Caco-2 (cell line): ENCODE measurements around the gene TAS1R3. TPM values are rescaled to one million over a fixed set of nuclear protein-coding genes. Genes with fewer than 3 reads are reported as not detected.

Experiments used
- BruUV-seq: library from RNA; stranded (reverse); fragments of 400-500 nt; replicated peaks from 2 replicates; lab custom pipeline; 2021; lab: Mats Ljungman, UMichigan
- CTCF ChIA-PET: fragments of 300-600 bp; sonication (Branson Sonifier 250); formaldehyde crosslinking; loops from one replicate; lab custom pipeline; 2022; ENCODE audit warnings: antibody characterized with exemption; lab: Charles Lee
- POLR2A ChIA-PET: fragments of 300-600 bp; sonication (Branson Sonifier 250); formaldehyde crosslinking; loops from one replicate; lab custom pipeline; 2022; ENCODE audit warnings: antibody characterized with exemption; lab: Charles Lee
- DNase-seq, 2 experiments: peaks; one replicate each; pipeline versions ENCODE4 v3.0.0 to v3.0.0-alpha.2; 2020 to 2022
- H3K27me3 ChIP-seq: replicated peaks from 2 replicates; pipeline ENCODE4 v1.6.0; 2011; ENCODE audit warnings: low read length; ENCODE audit not compliant: control insufficient read depth, insufficient read depth
- H3K36me3 ChIP-seq: 2 replicates; pipeline ENCODE4 v1.5.1; 2011; ENCODE audit warnings: low read length; ENCODE audit not compliant: control insufficient read depth, insufficient read depth
- H3K4me1 ChIP-seq: fragments of 250-450 bp; sonication (Bioruptor Pico); 2 replicates; pipeline ENCODE4 v1.5.1; 2020; ENCODE audit warnings: mild to moderate bottlenecking
- H3K4me3 ChIP-seq: 2 replicates; pipeline ENCODE4 v1.5.1; 2011; ENCODE audit warnings: low read depth, mild to moderate bottlenecking, control low read depth, low read length
- H3K9me3 ChIP-seq: fragments of 250-450 bp; sonication (Bioruptor Pico); 2 replicates; pipeline ENCODE4 v1.5.1; 2020; ENCODE audit warnings: mild to moderate bottlenecking, moderate library complexity
- H3K27ac Mint-ChIP-seq: one replicate; pipeline ENCODE4 v1.8.0; 2022; ENCODE audit warnings: mixed read lengths; ENCODE audit not compliant: unreplicated experiment
- H3K27me3 Mint-ChIP-seq: one replicate; pipeline ENCODE4 v1.8.0; 2022; ENCODE audit warnings: mixed read lengths; ENCODE audit not compliant: insufficient read depth, unreplicated experiment
- H3K36me3 Mint-ChIP-seq: one replicate; pipeline ENCODE4 v1.8.0; 2022; ENCODE audit warnings: mild to moderate bottlenecking, mixed read lengths; ENCODE audit not compliant: insufficient read depth, unreplicated experiment
- H3K4me1 Mint-ChIP-seq: one replicate; pipeline ENCODE4 v1.8.0; 2022; ENCODE audit warnings: low read depth, mixed read lengths; ENCODE audit not compliant: unreplicated experiment
- H3K4me3 Mint-ChIP-seq: one replicate; pipeline ENCODE4 v1.8.0; 2022; ENCODE audit warnings: mild to moderate bottlenecking, moderate library complexity, mixed read lengths; ENCODE audit not compliant: unreplicated experiment
- H3K9me3 Mint-ChIP-seq: one replicate; pipeline ENCODE4 v1.8.0; 2022; ENCODE audit warnings: mixed read lengths; ENCODE audit not compliant: unreplicated experiment
- intact Hi-C: fragments of 100-400 bp; cut with micrococcal nuclease; formaldehyde crosslinking; loops from one replicate; pipeline ENCODE4 v1.10.0; 2022; ENCODE audit not compliant: unreplicated experiment
- total RNA-seq: library from RNA; stranded (reverse); gene quantifications from 2 replicates; pipeline ENCODE4 v1.2.3, GENCODE V29; 2022
- TF ChIP-seq, protein P1 (sequence below), 2 experiments: fragments of 200-600 bp in 1 of 2; IDR thresholded peaks; 1 replicate in 1 of 2; 2 replicates in 1 of 2; pipeline versions ENCODE4 v1.5.1 to v1.8.0; 2011 to 2022; ENCODE audit warnings: antibody characterized with exemption in 1 of 2, control low read depth in 1 of 2, inconsistent platforms in 1 of 2, low read depth in 1 of 2, low read length in 1 of 2, mild to moderate bottlenecking in 1 of 2, moderate library complexity in 1 of 2; ENCODE audit not compliant: insufficient read depth in 1 of 2, severe bottlenecking in 1 of 2, unreplicated experiment in 1 of 2

TAS1R3 gene
- total RNA-seq, 1 experiment from 2014 or later: 0.29 TPM

DNA sequence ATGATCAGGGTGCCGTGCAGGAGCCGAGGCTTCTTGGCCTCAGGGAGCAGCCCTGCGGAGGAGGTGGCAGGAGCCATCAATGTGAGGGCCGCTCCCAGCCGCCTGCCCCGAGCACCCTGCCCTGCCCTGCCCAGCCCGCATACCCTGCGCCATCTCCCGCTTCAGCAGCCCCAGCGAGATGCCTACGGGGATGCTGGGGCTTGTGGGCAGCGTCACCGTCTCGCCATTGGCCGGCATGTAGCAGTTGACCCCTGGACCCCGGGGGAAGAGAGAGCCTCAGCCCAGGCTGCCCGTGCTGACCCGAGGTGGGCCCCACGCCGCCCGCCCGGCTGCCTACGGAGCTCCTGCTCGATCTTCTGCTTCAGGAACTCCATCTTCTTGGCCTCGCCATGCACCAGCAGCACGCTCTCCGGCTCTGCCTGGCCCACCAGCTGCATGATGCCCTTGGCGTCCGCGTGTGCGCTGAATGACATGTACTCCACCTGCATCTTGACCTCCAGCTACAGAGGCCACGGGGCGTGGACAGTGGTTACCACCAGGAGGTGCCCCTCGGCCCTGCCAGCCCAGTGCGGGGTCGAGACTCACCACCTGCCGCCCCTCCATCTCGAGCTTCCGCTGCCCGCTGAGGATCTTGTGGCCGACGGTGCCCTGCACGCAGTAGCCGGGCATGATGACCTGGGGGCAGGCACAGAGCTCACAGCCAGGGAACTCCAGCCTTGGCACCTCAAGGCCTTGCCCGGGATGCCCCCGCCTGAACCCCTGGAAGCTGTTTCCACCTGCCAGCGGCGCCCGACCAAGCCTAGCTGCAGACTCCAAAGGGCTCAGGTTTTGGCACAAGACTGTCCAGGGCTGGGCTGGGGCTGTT, 18.4 kb upstream of the TAS1R3 start:
- H3K4me1 Mint-ChIP-seq: peaks cover 6% of the 10 kb centered on the region
- H3K9me3 ChIP-seq: no peaks in the 10 kb centered on the region
- no peak for DNase-seq
- TF ChIP-seq, protein P1, sequence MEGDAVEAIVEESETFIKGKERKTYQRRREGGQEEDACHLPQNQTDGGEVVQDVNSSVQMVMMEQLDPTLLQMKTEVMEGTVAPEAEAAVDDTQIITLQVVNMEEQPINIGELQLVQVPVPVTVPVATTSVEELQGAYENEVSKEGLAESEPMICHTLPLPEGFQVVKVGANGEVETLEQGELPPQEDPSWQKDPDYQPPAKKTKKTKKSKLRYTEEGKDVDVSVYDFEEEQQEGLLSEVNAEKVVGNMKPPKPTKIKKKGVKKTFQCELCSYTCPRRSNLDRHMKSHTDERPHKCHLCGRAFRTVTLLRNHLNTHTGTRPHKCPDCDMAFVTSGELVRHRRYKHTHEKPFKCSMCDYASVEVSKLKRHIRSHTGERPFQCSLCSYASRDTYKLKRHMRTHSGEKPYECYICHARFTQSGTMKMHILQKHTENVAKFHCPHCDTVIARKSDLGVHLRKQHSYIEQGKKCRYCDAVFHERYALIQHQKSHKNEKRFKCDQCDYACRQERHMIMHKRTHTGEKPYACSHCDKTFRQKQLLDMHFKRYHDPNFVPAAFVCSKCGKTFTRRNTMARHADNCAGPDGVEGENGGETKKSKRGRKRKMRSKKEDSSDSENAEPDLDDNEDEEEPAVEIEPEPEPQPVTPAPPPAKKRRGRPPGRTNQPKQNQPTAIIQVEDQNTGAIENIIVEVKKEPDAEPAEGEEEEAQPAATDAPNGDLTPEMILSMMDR (IDR thresholded peaks at IDR 0.05; ENCODE audit: insufficient read depth in 1 of 2, low read depth in 1 of 2, low read length in 1 of 2, severe bottlenecking in 1 of 2, unreplicated experiment in 1 of 2): no peak
- H3K4me3 Mint-ChIP-seq: no peak overlapping the region
- no TSS peak for BruUV-seq
- peaks cover 10% of the 10 kb centered on the region for H3K4me1 ChIP-seq
- no peaks in the 10 kb centered on the region for H3K27me3 Mint-ChIP-seq
- no peak overlapping the region for H3K4me3 ChIP-seq
- POLR2A ChIA-PET: no interaction called here
- peaks cover 69% of the 10 kb centered on the region for H3K36me3 Mint-ChIP-seq
- no peaks in the 10 kb centered on the region; the same call in 1 of the 2 replicates for H3K36me3 ChIP-seq
- H3K9me3 Mint-ChIP-seq: no peaks in the 10 kb centered on the region
- CTCF ChIA-PET: no interaction called here
- intact Hi-C loops: no loop called here
- no peaks in the 10 kb centered on the region for H3K27me3 ChIP-seq
- H3K27ac Mint-ChIP-seq: no peak overlapping the region

DNA sequence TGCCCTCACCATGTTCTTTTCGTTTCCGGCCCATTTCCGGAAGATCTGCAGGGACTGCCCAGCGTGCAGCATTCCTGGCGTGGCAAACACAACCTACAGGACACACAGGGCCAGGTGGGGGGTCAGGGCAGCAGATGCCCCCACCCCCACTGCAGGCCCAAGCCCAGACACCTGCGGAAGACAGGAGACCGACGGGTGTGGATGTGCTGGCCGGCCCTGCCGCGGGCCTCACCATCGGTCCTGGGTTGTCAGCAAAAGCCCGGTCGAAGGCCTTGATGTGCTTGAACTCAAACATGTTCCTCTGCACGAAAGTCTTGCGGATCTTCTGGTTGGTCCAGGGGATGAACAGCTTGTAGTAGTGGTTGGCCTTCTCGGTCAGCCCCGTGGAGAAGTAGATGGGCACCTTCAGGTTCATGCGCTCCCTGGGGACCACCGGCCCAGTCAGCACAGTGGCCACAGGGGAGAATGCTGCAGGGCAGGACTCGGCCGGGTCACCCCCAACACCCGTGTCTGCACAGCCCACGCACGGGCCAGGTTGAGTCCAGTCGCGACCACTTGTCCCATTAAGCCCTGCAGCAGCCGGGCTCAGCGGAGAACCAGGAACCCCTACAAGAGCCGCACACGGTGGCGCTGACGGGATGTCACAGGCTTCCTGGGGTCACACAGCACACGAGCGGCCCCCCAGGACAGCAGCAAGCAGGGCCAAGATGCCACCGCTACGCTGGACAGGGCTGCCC, 17.4 kb upstream of the TAS1R3 start:
- Mint-ChIP-seq H3K4me1 (peaks cover 6% of the 10 kb centered on the region), H3K27me3 (no peaks in the 10 kb centered on the region), H3K9me3 (no peaks in the 10 kb centered on the region), H3K4me3 (no peak overlapping the region), H3K27ac (no peak overlapping the region), H3K36me3 (peaks cover 78% of the 10 kb centered on the region)
- Histone ChIP-seq H3K9me3 (no peaks in the 10 kb centered on the region), H3K4me3 (no peak overlapping the region), H3K4me1 (peaks cover 10% of the 10 kb centered on the region), H3K27me3 (no peaks in the 10 kb centered on the region), H3K36me3 (no peaks in the 10 kb centered on the region; the same call in 1 of the 2 replicates)
- BruUV-seq: no TSS peak
- TF ChIP-seq, protein P1 (IDR thresholded peaks at IDR 0.05; ENCODE audit: insufficient read depth in 1 of 2, low read depth in 1 of 2, low read length in 1 of 2, severe bottlenecking in 1 of 2, unreplicated experiment in 1 of 2): no peak
- no peak for DNase-seq
- CTCF ChIA-PET: no interaction called here
- POLR2A ChIA-PET: no interaction called here
- intact Hi-C loops: no loop called here

DNA sequence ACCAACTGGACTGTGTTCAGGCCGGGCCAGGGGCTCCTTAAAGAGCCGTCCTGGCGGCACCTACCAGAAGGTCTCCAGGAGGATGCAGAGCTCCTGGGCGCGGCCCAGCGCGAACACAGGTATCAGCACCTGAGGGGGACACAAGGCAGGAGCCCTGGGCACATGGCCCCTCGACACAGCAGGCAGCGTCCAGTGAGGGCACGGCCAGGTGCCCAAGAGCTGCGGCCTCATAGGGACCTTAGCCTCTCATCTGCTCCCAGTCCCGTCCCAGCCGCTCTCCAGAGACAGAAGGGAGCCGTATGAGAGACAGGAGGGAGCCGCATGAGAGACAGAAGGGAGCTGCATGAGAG, 16.9 kb upstream of the TAS1R3 start:
- Histone ChIP-seq H3K4me3 (no peak overlapping the region), H3K4me1 (peaks cover 10% of the 10 kb centered on the region), H3K27me3 (no peaks in the 10 kb centered on the region), H3K9me3 (no peaks in the 10 kb centered on the region), H3K36me3 (no peaks in the 10 kb centered on the region; the same call in 1 of the 2 replicates)
- intact Hi-C loops: no loop called here
- ChIA-PET CTCF (no interaction called here), POLR2A (no interaction called here)
- no peak overlapping the region for H3K27ac Mint-ChIP-seq
- no peak overlapping the region for H3K4me3 Mint-ChIP-seq
- no TSS peak for BruUV-seq
- peaks cover 82% of the 10 kb centered on the region for H3K36me3 Mint-ChIP-seq
- DNase-seq: no peak
- no peaks in the 10 kb centered on the region for H3K9me3 Mint-ChIP-seq
- peaks cover 6% of the 10 kb centered on the region for H3K4me1 Mint-ChIP-seq
- TF ChIP-seq, protein P1 (IDR thresholded peaks at IDR 0.05; ENCODE audit: insufficient read depth in 1 of 2, low read depth in 1 of 2, low read length in 1 of 2, severe bottlenecking in 1 of 2, unreplicated experiment in 1 of 2): no peak
- H3K27me3 Mint-ChIP-seq: no peaks in the 10 kb centered on the region
